ENCODE data around the gene BPTF. TPM values are rescaled to one million over a fixed set of nuclear protein-coding genes. Genes with fewer than 3 reads are reported as not detected.

BPTF gene
- total and polyA plus RNA-seq, 2 of the 8 experiments (the other 6 are each of a cell fraction or from before 2014, with no cell fraction given): 107 to 228 TPM

GRCh38 chr17:67959510-67959909 is 134.2 kb downstream of the BPTF start:
- Histone ChIP-seq H3K4me2 (ENCODE audit: insufficient read depth in 1 of 2, low read depth in 2 of 2, low read length in 2 of 2) (no peak overlapping the region), H2BK5ac (ENCODE audit: low read depth, low read length) (no peak overlapping the region), H4K5ac (ENCODE audit: insufficient read length, low read depth, low read length) (no peak overlapping the region), H3K4ac (replicated peaks; ENCODE audit: insufficient read length, low read depth, low read length) (no peak overlapping the region), H3K27ac (ENCODE audit: low read depth, low read length) (no peak overlapping the region), H3K9me3 (ENCODE audit: insufficient read depth in 2 of 2, low read depth in 1 of 2, low read length in 1 of 2) (no peaks in the 10 kb centered on the region), H2AK5ac (ENCODE audit: low read depth, low read length) (no peak overlapping the region), H3K9ac (replicated peaks in 1 of 4; ENCODE audit: extremely low read depth in 1 of 4, low read depth in 3 of 4, low read length in 3 of 4) (no peak overlapping the region), H3K79me1 (ENCODE audit: low read depth, low read length) (no peaks in the 10 kb centered on the region), H3K27me3 (replicated peaks in 1 of 4; ENCODE audit: control insufficient read depth in 3 of 4, extremely low read depth in 1 of 4, insufficient read depth in 3 of 4, low read length in 3 of 4) (no peaks in the 10 kb centered on the region), H2BK120ac (replicated peaks; ENCODE audit: low read depth, low read length) (no peak overlapping the region), H2BK15ac (ENCODE audit: low read length) (no peak overlapping the region), H4K8ac (ENCODE audit: extremely low read depth, insufficient read depth, low read length) (no peak overlapping the region), H3K23me2 (ENCODE audit: low read depth, low read length) (no peaks in the 10 kb centered on the region), H2BK12ac (ENCODE audit: low read depth, low read length) (no peak overlapping the region), H4K91ac (replicated peaks; ENCODE audit: insufficient read length, low read length) (no peak overlapping the region), H3K56ac (replicated peaks; ENCODE audit: insufficient read length, low read depth, low read length) (no peak overlapping the region), H2AFZ (ENCODE audit: low read length) (no peak overlapping the region), H3K4me3 (ENCODE audit: extremely low read depth in 1 of 4, insufficient read depth in 2 of 4, low read depth in 3 of 4, low read length in 4 of 4) (no peak overlapping the region), H3K18ac (ENCODE audit: extremely low read depth, low read length) (no peak overlapping the region), H3K36me3 (ENCODE audit: control insufficient read depth in 2 of 4, insufficient read depth in 4 of 4, low read length in 3 of 4) (peaks cover 3 to 42% (median 12%) of the 10 kb centered on the region in 4 experiments; a peak in 7 of 8 replicates), H3K14ac (ENCODE audit: insufficient read length) (no peak overlapping the region), H3K4me1 (replicated peaks in 1 of 4; ENCODE audit: control insufficient read depth in 3 of 4, insufficient read depth in 4 of 4, low read length in 3 of 4) (peaks cover 0 to 4% (median 0%) of the 10 kb centered on the region in 4 experiments; a peak in 1 of 7 replicates), H3K23ac (ENCODE audit: insufficient read length) (no peak overlapping the region), H3K79me2 (ENCODE audit: control insufficient read depth in 1 of 2, insufficient read depth in 2 of 2, low read length in 2 of 2) (no peaks in the 10 kb centered on the region), H4K20me1 (replicated peaks in 1 of 2; ENCODE audit: control insufficient read depth in 1 of 2, insufficient read depth in 2 of 2, low read length in 2 of 2) (peaks cover 1 to 3% of the 10 kb centered on the region in 2 experiments), H2BK20ac (ENCODE audit: low read length) (no peak overlapping the region)
- DNase-seq (ENCODE audit: low read depth in 1 of 2, low spot score in 2 of 2) (no peak), FAIRE-seq (no peak)
- no peak for TF ChIP-seq JUND (IDR thresholded peaks at IDR 0.05; ENCODE audit: low read length)
- TF ChIP-seq POLR2A (IDR thresholded peaks at IDR 0.05; ENCODE audit: control extremely low read depth in 1 of 2, low read depth in 2 of 2, low read length in 2 of 2): 0 out of 3 replicates have a peak, but pooled peaks of 1 of the 2 experiments have one; percentile 2
- ChIA-PET CTCF (ENCODE audit: partially characterized antibody) (interaction anchor here (0.7 to 2.7 kb wide), 14 partner anchors 9 to 87 kb away, joined by 3 to 11 read pairs (median 4); no protein-coding TSS in a partner anchor), POLR2A (ENCODE audit: partially characterized antibody) (interaction anchor here (0.6 to 2.8 kb wide), 11 partner anchors 9 to 76 kb away, joined by 3 to 13 read pairs (median 3); partner anchors contain the start of genes C17orf58 and KPNA2)
- WGBS, 2 experiments (ENCODE audit: extremely low coverage in 1 of 2, insufficient coverage in 1 of 2, insufficient read length in 1 of 2, insufficient replicate concordance in 2 of 2, low coverage in 1 of 2, low lambda C conversion rate in 2 of 2, missing lambda C conversion rate in 1 of 2): 72% methylated on average over 3 of the region's 3 CpGs; no CpG with 5 or more reads in 1 of the 2 experiments
